K562 (cell line): ENCODE measurements around the gene ISG20. TPM values are rescaled to one million over a fixed set of nuclear protein-coding genes. Genes with fewer than 3 reads are reported as not detected.

ENCODE experiments used
- CHAMP1 ChIP-seq: fragments of 450-650 bp; IDR thresholded peaks from 2 replicates; pipeline ENCODE4 v1.6.1; 2016; ENCODE audit warnings: mild to moderate bottlenecking
- CHD7 ChIP-seq: fragments of 200-600 bp; sonication (generic); IDR thresholded peaks from one replicate; pipeline ENCODE4 v1.6.1; 2012; ENCODE audit warnings: mild to moderate bottlenecking, low read depth, low read length, inconsistent platforms
- NCOA1 ChIP-seq: fragments of 450-650 bp; IDR thresholded peaks from 2 replicates; pipeline ENCODE4 v1.6.1; 2016; ENCODE audit warnings: low read depth
- NCOA6 ChIP-seq: fragments of 450-650 bp; IDR thresholded peaks from 2 replicates; pipeline ENCODE4 v1.6.1; 2017; ENCODE audit warnings: mild to moderate bottlenecking
- NR3C1 ChIP-seq: sonication (generic); formaldehyde crosslinking; IDR thresholded peaks from 2 replicates; pipeline ENCODE4 v1.8.1; 2022; ENCODE audit warnings: missing genetic modification reagents
- SMC3 ChIP-seq: conservative IDR thresholded peaks from 2 replicates; pipeline ENCODE4 v1.6.1; 2011; ENCODE audit warnings: low read depth, low read length, improper control_type of control experiment; ENCODE audit not compliant: insufficient read depth
- SRSF9 ChIP-seq: fragments of 200-400 bp; formaldehyde crosslinking; IDR thresholded peaks from 2 replicates; pipeline ENCODE4 v1.6.1; 2017; ENCODE audit warnings: low read depth, low read length, borderline replicate concordance
- TFAP4 ChIP-seq: sonication (generic); formaldehyde crosslinking; IDR thresholded peaks from 2 replicates; pipeline ENCODE4 v1.8.0; 2022; ENCODE audit warnings: missing genetic modification reagents, mild to moderate bottlenecking, moderate library complexity, borderline replicate concordance
- TGIF2 ChIP-seq: sonication (generic); formaldehyde crosslinking; IDR thresholded peaks from 2 replicates; pipeline ENCODE4 v1.8.1; 2022; ENCODE audit warnings: mild to moderate bottlenecking, missing genetic modification reagents, moderate library complexity
- ZNF124 ChIP-seq: sonication (generic); formaldehyde crosslinking; IDR thresholded peaks from 2 replicates; pipeline ENCODE4 v1.8.1; 2022; ENCODE audit warnings: missing genetic modification reagents
- ZNF316 ChIP-seq: fragments of 450-650 bp; IDR thresholded peaks from 2 replicates; pipeline ENCODE4 v1.6.1; 2016
- polyA plus RNA-seq, 8 experiments: library from polyadenylated mRNA; depleted of rRNA in 4 of 8; stranded (reverse) in 5 of 8; unstranded in 3 of 8; fragments of >200 nt; fragmentation: Nextera tagmentation in 2 of 8; fragmentation: Illumina TruSeq in 1 of 8; extraction: Ambion mirVana in 2 of 8; extraction: Trizol in 1 of 8; gene quantifications; 2 replicates each; pipeline versions ENCODE4 v1.2.1 to v1.2.3, GENCODE V29; 2011 to 2014; ENCODE audit warnings: inconsistent platforms in 1 of 8, missing spikeins in 1 of 8
- total RNA-seq, 7 experiments: library from RNA; depleted of rRNA in 6 of 7; stranded (reverse); fragments of >200 nt in 6 of 7; fragmentation: Illumina TruSeq in 2 of 7; extraction: Trizol in 2 of 7; gene quantifications; 2 replicates each; pipeline versions ENCODE4 v1.2.1 to v1.2.3, GENCODE V29; 2011 to 2021; ENCODE audit warnings: low replicate concordance in 1 of 7

ISG20 gene
- total and polyA plus RNA-seq, 9 of the 15 experiments (the other 6 are each of a cell fraction or from before 2014, with no cell fraction given), result 0.06 to 2.1 (median 1.00) TPM

GRCh38 chr15:88605189-88606069 lies 33.4 kb upstream of the ISG20 start (continued):
- peak; percentile 71; the same call in 1 of the 2 replicates for TF ChIP-seq TFAP4 (CRISPR knock-in tag)
- 0 out of 2 replicates have a peak, but pooled peaks have one; percentile 63 for TF ChIP-seq TGIF2 (CRISPR knock-in tag)
- no peak for TF ChIP-seq ZNF316
- 0 out of 2 replicates have a peak, but pooled peaks have one; percentile 68 for TF ChIP-seq CHAMP1
- peak; percentile 88 for TF ChIP-seq NR3C1
- no peak for TF ChIP-seq SRSF9
- TF ChIP-seq ZNF124 (CRISPR knock-in tag), result no peak
- TF ChIP-seq CHD7, result no peak
- peak; percentile 31; the same call in 1 of the 2 replicates for TF ChIP-seq NCOA6
- 0 out of 2 replicates have a peak, but pooled peaks have one; percentile 57 for TF ChIP-seq NCOA1
- no peak for TF ChIP-seq SMC3
